Lung microvascular endothelial cell (primary cell): ENCODE results near the gene CDH8. TPM values are rescaled to one million over a fixed set of nuclear protein-coding genes. Genes with fewer than 3 reads are reported as not detected.
"Not testable (repeated sequence)": the region's sequence is repeated elsewhere in the genome, so short reads cannot be mapped to it uniquely, and the experiment has no call there.

Source experiments
- DNase-seq, 2 donors: peaks; one replicate each; pipeline versions ENCODE4 v3.0.0 to v3.0.0-alpha.2; 2010; ENCODE audit warnings: low read depth in 2 of 2
- total RNA-seq: library from RNA; depleted of rRNA; stranded (reverse); fragments of >200 nt; gene quantifications from 2 replicates; pipeline ENCODE4 v1.2.1, GENCODE V29; 2014

Gene CDH8
- total RNA-seq, 1 donor from 2014 or later = not detected

GRCh38 chr16:61940611-61941010 is 95.6 kb downstream of the CDH8 start:
- no peak for DNase-seq

- no peak for DNase-seq
Observed at GRCh38 chr16:61937646-61938045, 98.6 kb downstream of the CDH8 start.

- no peak for DNase-seq
Observed at GRCh38 chr16:61936522-61936921, 99.7 kb downstream of the CDH8 start.

- no peak for DNase-seq
Observed at GRCh38 chr16:61934601-61935000, 101.6 kb downstream of the CDH8 start.

GRCh38 chr16:61929776-61930175 is 106.5 kb downstream of the CDH8 start:
- DNase-seq = no peak

- DNase-seq = no peak
Observed at GRCh38 chr16:61926766-61927165, 109.5 kb downstream of the CDH8 start.

- DNase-seq = no peak
Observed at GRCh38 chr16:61923629-61924028, 112.6 kb downstream of the CDH8 start.

- DNase-seq = no peak
Observed at GRCh38 chr16:61921373-61921772, 114.9 kb downstream of the CDH8 start.

GRCh38 chr16:61917865-61918826 is 118.1 kb downstream of the CDH8 start:
- DNase-seq = not testable (repeated sequence)

GRCh38 chr16:61915569-61915968 is 120.7 kb downstream of the CDH8 start:
- no peak for DNase-seq

- peak in 1 of 2 donors; percentile 7 for DNase-seq
Observed at GRCh38 chr16:61909074-61909473, 127.2 kb downstream of the CDH8 start.

- DNase-seq = no peak
Observed at GRCh38 chr16:61908426-61908825, 127.8 kb downstream of the CDH8 start.

- DNase-seq = no peak
Observed at GRCh38 chr16:61901689-61902088, 134.5 kb downstream of the CDH8 start.

- no peak for DNase-seq
Observed at GRCh38 chr16:61900482-61900881, 135.8 kb downstream of the CDH8 start.

GRCh38 chr16:61897657-61898056 is 138.6 kb downstream of the CDH8 start:
- DNase-seq = no peak

- no peak for DNase-seq
Observed at GRCh38 chr16:61892531-61892930, 143.7 kb downstream of the CDH8 start.

GRCh38 chr16:61891460-61891859 is 144.8 kb downstream of the CDH8 start:
- DNase-seq = no peak

GRCh38 chr16:61890386-61890785 is 145.9 kb downstream of the CDH8 start:
- no peak for DNase-seq

- no peak for DNase-seq
Observed at GRCh38 chr16:61887903-61888302, 148.3 kb downstream of the CDH8 start.

GRCh38 chr16:61885343-61885742 is 150.9 kb downstream of the CDH8 start:
- DNase-seq = no peak

- DNase-seq = no peak
Observed at GRCh38 chr16:61879306-61879705, 156.9 kb downstream of the CDH8 start.

GRCh38 chr16:61877436-61877835 is 158.8 kb downstream of the CDH8 start:
- no peak for DNase-seq

- no peak for DNase-seq
Observed at GRCh38 chr16:61872778-61873119, 163.5 kb downstream of the CDH8 start.
